DMS153 treated with DMSO at 0.1 percent for 48 hours (cell line): ENCODE data around the gene RNF111.
"Not testable (repeated sequence)": the region's sequence is repeated elsewhere in the genome, so short reads cannot be mapped to it uniquely, and the experiment has no call there.

ENCODE experiments used
- DNase-seq: peaks from one replicate; lab custom pipeline; 2025; ENCODE audit not compliant: unreplicated experiment; lab: John Stamatoyannopoulos, UW

RNF111 gene

DNA sequence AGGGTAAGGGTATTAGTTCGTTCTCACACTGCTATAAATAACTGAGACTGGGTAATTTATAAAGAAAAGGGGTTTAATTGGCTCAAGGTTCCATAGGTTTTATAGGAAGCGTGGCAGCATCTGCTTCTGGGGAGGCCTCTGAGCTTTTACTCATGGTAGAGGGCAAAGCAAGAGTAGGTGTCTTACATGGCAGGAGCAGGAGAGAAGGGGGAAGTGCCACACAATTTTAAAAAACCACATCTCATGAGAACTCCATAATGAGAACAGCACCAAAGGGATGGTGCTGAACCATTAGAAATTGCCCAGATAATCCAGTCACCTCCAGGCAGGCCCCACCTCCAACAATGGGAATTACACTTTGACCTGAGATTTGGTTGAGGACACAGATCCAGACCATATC lies 12.2 kb downstream of the RNF111 start:
- no peak for DNase-seq

DNA sequence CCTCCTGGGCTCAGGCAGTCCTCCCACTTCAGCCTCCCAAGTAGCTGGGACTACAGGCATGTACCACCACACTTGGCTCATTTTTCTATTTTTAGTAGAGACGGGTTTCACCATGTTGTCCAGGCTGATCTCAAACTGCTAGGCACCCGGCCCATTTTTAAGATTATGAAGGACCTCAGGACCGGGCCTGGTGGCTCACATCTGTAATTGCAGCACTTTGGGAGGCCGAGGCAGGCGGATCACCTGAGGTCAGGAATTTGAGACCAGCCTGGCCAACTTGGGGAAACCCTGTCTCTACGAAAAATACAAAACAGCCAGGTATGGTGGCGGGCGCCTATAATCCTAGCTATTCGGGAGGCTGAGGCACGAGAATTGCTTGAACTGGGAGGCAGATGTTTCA lies 12.8 kb downstream of the RNF111 start:
- not testable (repeated sequence) for DNase-seq

DNA sequence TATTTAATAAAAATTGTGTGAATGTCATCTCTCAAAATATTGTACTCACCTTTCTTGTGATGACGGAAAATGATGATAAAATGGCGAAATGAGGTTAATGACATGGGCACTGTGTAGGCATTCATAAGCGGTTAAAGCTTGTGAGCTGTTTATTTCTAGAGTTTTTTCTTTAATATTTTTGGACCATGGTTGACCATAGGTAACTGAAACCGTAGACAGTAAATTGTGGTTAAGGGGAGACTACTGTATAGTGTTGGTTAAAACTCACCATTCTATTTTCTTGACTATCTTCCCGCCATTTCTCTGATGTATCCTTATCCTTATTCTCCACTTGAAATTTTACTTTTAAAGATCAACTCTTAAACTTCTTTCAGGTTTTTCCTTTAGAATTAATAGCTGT lies 14.5 kb downstream of the RNF111 start:
- no peak for DNase-seq

DNA sequence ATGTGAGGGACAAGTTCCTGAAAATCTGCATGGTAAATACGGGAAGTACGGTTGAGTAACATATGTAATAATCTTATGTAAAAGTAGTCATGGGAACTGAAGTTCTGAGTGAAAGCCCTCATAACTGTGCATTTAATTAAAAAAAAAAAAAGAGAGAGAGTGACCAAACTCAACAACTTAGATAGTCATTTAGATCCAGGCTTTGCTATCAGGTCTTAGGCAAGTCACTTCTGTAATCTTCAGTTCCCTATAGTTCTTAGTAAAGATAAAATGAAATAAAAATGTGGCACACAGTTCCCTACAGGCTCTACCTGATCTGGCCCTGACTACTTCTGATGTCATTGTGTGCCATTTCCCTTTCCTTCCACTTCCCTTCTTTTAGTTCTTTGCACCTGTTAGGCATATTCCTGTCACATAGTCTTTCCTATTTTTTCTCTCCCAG lies 15.0 kb downstream of the RNF111 start:
- DNase-seq, result no peak

DNA sequence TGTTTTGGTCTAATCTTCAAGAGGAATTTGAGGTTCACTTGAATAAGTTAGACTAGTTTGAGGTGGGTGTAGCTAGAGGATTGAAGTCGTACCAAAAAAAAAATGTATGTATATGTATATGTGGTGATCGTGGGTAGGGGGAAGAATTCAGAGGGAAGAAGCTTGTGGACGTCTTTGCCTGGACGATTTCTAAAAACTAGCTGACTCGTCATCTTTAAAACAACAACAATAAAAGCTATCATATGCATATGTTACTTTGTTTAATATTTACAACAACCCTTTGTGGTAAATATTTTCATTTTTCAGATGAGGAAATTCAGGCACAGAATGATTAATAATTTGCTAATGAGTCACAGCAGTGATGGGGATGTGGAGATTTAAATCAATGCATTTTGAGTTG lies 18.1 kb downstream of the RNF111 start:
- no peak for DNase-seq

DNA sequence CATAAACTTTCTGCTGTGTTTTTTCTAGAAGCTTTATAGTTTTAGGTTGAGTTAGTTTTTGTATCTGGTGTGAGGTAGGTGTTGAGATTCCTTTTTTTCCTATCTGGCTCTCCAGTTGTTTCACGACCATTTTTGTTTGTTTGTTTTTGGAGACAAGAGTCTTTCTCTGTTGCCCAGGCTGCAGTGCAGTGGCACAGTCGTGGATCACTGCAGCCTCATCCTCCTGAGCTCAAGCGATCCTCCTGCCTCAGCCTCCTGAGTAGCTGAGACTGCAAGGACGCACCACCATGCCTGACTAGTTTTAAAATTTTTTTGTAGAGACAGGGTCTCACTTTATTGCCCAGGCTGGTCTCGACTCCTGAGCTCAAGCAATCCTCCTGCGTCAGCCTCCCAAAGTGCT lies 20.6 kb downstream of the RNF111 start:
- no peak for DNase-seq

DNA sequence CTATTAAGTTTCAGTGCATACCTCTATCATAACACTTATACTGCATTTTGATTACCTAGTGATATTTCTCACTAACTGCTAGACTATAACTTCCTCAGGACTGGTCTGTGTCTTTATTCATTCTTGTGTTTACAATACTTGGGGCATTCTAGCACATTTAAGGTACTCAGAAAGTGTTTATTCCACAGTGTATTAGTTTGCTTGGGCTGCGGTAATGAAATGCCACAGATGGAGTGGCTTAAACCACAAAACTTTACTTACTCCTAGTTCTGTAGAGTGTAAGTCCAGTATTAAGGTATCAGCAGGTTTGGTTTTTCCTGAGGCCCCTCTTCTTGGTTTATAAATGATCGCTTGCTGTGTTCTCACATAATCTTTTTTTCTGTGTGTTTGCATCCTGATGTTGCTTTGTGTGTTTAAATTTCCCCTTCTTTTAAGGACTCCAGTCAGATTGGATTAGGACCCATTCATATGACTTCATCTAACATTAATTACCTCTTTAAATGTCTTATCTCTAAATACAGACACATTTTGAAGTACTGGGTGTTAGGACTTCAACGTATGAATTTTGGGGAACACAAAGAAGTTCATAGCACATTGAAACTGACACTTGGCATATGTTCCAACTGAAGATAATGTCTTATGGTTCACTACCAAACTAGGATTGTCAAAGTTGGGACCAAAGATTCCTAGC lies 23.9 kb downstream of the RNF111 start:
- DNase-seq, result no peak

DNA sequence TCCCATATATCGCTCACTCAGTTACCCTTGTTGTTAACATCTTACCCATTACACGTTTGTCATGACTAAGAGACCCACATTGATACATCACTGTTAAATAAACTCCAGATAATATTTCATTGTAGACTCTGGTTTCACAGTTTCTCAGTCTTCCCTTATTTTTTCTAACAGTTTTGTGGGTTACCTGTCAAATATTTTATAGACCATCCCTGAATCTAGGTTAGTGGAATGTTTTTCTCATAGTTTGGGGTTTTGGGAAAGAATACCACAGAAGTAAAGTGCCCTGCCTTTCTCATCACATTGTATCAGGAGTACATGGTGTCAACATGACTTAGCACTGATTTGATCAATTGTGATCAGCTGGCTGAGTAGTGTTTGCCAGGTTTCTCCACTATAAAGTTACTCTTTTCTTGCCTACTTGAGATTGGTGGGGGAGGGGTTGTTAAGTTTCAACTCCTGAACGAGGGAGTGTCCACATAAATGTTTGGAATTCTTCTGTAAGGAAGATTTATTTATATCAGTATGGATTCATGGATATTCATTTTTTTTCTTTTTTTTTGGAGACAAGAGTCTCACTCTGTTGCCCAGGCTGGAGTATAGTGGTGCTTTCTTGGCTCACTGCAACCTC lies 25.9 kb downstream of the RNF111 start:
- DNase-seq, result no peak

DNA sequence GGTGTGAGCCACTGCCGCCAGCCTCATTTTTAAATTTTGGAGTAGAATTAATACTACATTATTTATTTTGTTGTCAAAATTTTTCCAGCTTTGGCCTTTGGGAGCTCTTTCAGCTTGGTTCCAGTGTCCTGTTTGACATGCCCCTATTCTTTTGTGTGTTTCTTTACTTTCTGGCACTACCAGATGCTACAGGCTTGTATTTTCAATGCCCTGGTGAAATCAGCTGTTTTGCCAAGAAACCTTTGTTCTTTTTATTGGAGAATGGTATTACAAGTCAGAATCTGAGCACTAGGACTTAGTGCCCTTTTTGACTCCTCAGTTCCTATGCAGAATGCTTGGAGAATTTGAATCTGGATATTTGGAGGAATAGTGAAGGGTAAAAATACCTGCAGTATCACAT lies 26.6 kb downstream of the RNF111 start:
- no peak for DNase-seq

DNA sequence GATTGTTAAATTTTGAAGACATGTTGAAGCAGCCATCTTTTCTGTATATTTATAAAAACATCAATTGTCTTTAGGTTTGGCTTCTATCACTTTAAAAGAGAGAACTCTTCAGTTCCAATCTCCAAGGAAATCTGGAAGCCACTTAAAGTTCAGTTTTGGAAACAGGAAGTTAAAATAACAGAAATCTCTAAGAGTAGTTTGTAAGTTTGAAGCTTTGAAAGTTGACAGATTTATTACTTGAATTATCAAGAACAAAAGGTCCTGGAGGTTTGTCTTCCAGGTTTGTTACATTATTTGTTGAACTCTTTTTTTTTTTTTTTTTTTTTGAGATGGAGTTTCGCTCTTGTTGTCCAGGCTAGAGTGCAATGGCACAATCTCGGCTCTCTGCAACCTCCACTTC lies 30.0 kb downstream of the RNF111 start:
- no peak for DNase-seq

DNA sequence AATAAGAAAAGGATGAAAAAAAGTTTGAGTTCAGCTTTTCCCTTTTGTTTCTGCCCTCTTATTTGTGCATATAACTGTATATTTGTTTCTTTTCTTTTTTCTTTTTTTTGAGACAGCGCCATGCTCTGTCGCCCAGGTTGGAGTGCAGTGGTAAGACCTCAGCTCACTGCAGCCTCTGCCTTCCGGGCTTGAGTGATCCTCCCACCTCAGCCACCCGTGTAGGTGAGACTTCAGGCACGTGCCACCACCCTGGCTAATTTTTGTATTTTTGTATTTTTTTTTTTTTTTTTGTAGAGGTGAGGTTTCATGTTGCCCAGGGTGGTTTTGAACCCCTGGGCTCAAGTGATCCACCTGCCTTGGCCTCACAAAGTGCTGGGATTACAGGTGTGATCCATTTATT lies 31.4 kb downstream of the RNF111 start:
- DNase-seq, result no peak

DNA sequence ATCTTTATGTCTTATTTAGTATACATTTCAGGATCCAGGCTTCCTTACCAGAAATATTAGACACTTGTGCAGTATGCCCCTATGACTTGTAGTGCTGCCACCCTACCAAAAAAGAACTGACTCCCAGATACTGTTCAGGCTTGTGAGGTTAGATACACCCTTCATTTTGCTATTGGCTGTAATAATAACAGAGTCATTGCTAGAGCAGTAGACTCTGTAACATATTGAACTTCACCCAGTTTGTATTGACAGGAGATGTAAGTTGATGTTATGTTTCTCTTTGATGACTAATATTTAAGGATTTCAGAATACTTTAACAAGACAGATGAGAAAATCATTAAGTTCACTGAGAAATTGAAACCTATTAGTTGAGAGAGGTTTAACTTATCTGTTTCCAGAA lies 32.9 kb downstream of the RNF111 start:
- DNase-seq, result no peak

DNA sequence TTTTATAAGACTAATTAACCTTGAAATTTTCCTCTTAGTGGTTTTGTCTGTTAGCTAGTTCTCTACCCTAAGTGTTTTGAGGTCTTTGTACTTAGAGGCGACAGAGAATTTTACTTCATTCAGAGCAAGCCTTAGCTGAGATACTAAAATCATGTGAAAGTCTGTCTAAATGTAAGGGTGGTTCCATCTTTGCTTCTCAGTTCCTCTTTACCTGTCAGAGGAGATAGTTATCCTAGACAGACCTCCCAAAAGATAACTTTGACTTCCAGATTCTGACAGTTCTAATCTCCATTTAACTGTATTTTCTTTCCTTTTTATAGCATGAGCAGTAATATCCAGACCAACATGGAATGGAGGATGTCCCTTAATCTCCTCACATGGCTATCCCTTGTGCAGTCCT lies 34.7 kb downstream of the RNF111 start:
- DNase-seq, result no peak

DNA sequence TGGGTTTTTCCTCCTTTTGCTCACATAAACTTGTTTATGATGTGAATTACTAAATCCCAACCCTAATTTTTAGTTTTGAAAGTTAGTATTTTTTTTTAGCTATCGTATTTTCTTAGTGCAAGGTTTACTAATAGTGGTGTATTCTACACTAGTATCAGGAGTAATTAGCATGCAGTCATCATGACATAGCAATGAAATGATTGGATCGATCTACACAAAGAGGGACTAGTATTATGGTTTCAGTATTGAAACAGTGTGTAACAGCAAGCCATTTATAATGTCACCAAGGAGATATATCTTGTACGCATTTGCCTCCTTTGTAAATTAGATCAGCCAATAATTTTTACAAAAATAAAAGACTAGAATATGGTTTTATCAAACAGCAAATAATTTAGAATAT lies 38.7 kb downstream of the RNF111 start:
- DNase-seq, result no peak

DNA sequence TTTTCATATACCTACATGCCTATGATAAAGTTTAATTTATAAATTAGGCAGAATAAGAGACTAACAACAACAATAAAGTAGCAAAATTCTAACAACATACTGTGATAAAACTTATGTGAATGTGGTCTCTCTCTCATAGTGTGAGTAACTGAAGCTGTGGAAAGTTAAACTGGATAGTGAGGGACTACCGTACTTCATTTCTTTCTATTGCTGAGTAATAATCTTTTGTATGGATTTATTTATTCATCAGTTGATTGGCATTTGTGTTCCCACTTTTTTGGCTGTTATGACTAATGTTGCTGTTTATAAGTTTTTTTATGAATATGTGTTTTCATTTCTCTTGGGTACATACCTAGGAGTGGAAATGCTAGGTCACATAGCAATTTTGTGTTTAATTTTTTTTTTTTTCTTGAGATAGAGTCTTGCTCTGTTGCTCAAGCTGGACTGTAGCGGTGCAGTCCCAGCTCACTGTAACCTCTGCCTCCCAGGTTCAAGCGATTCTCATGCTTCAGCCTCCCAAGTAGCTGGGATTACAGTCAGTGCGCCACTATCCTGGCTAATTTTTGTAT lies 41.0 kb downstream of the RNF111 start:
- DNase-seq, result no peak

DNA sequence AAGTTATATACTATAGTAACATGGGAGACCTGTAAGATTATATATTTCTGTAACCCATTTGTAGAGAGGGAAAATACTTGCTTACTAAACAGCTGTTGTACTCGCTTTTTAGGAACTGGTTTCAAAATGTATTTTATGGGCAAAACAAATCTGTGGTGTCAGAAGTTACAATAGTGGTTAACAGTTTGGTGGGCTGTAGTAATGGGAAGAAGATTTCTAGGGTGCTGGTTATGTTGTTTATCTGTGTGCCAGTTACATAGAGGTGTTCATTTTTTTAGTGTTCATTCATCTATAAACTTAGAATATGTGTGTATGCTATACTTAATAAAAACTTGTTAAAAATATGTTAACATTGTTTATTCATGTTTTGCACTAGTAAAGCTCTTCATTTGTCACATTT lies 42.1 kb downstream of the RNF111 start:
- DNase-seq, result no peak

DNA sequence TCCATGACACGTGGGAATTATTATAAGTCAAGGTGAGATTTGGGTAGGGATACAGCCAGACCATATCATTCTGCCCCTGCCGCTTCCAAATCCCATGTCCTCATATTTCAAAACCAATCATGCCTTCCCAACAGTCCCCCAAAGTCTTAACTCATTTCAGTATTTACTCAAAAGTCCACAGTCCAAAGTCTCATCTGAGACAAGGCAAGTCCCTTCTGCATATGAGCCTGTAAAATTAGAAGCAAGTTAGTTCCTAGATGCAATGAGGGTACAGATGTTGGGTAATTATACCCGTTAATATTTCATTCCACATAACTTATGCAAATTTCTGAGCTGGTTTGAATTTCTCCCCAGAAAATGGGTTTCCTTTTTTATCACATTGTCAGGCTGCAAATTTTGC lies 47.7 kb downstream of the RNF111 start:
- no peak for DNase-seq

DNA sequence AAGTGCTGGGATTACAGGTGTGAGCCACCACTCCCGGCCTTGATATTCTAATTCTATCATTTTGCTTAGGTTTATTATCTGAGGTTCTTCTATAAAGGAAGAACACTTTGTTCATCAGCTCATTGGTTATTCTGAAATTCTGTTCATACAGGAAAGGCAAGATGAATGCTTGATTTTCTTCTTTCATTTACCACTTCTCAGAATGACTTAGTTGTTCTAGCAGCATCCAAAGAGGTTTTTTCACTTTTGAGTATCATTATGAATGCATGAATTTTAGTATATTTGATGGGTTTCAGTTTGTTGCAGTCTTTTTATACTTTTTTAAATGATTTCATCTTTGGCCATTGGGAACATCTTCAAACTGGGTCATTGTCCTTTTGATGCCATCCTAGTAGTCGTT lies 51.8 kb downstream of the RNF111 start:
- DNase-seq, result no peak

DNA sequence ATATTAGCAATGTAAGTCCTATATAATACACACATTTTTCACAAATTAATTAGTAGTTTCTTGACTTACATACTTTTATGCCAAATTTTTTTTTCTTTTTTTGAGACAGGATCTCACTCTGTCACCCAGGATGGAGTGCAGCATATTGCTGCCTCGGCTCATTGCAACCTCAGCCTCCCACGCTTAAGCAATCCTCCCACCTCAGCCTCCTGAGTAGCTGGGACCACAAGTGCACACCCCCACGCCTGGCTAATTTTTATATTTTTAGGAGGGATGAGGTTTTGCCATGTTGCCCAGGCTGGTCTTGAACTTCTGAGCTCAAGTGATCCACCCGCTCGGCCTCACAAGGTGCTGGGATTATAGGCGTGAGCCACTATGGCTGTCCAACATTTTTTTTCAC lies 54.6 kb downstream of the RNF111 start:
- no peak for DNase-seq

DNA sequence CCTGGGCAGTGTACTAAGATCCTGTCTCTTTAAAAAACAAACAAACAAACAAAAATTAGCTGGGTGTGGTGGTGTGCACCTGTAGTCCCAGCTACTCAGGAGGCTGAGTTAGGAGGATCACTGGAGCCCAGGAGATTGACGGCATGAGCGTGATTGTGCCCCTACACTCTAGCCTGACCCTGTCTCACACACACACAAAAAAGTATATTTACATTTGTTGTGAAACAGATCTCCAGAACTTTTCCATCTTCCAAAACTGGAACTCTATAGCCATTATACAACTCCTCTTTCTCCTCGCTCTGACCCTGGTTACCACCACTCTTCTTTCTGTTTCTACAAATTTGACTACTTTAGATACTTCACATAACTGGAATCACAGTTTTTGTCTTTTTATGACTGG lies 61.4 kb downstream of the RNF111 start:
- no peak for DNase-seq

DNA sequence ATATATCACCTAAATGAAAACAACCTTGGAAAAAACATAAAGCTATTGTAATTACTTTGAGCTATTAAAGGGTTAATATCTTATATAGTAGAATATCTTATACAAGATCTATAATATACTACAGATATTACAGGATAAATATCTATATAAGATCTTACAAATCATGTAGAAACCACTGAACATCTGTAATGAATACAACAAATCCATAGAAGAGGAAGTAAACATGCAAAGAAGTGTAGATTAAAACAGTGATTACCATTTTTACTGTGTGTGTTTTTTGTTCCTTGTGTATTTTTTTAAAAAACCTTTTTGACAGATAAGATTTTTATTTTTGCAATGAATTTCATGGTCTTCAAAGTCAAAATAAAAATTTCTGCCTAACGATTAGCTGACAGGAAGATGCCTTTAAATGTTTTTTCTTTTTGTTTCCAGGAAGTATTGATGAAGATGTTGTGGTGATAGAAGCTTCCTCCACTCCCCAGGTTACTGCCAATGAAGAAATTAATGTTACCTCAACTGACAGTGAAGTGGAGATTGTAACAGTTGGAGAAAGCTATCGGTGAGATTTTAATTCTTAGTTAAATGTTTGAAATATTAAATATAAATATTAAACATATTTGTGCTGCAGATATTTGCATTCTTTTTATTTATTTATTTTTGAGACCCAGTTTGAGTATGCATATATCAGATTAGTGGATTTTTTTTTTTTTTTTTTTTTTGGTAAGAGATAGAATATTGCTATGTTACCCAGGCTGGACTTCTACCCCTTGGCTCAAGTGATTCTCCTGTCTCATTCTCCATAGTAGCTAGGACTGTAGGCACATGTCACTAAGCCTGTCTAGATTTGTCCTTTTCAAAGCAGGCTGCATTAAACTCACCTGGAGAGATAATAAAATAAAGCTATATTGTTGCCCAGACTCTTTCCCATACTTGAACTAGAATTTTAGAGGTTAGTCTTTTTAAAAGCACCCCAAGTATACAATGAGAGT lies 64.7 kb downstream of the RNF111 start:
- no peak for DNase-seq
